Activated naive CD8-positive, alpha-beta T cell treated with anti-CD3 and anti-CD28 coated beads, Interleukin-2, amount 10 ng/mL, durations not matched to agents 7 days and 5 days (primary cell): Measurements from ENCODE around the gene DPM2. TPM values are rescaled to one million over a fixed set of nuclear protein-coding genes. Genes with fewer than 3 reads are reported as not detected.

ENCODE experiments used
- ATAC-seq: fragments of 150-1000 bp; cut with Tn5 transposase; one replicate; pipeline ENCODE4 v1.10.0; 2021; ENCODE audit warnings: low read depth, moderate library complexity
- POLR2A ChIA-PET: fragments of 350-600 bp; sonication (Branson Sonifier 250); formaldehyde crosslinking; loops from one replicate; lab custom pipeline; 2021; ENCODE audit warnings: antibody characterized with exemption; lab: Charles Lee
- DNase-seq: peaks from one replicate; pipeline ENCODE4 v3.0.0; 2021
- H3K27ac Mint-ChIP-seq: one replicate; pipeline ENCODE4 v1.8.0; 2022; ENCODE audit warnings: mild to moderate bottlenecking, mixed read lengths
- H3K27me3 Mint-ChIP-seq: one replicate; pipeline ENCODE4 v1.8.0; 2022; ENCODE audit warnings: mild to moderate bottlenecking, moderate library complexity, mixed read lengths
- H3K36me3 Mint-ChIP-seq: one replicate; pipeline ENCODE4 v1.8.0; 2021; ENCODE audit warnings: mild to moderate bottlenecking, mixed read lengths
- H3K4me1 Mint-ChIP-seq: one replicate; pipeline ENCODE4 v1.8.0; 2021; ENCODE audit warnings: mixed read lengths
- H3K4me3 Mint-ChIP-seq: one replicate; pipeline ENCODE4 v1.8.0; 2022; ENCODE audit warnings: mild to moderate bottlenecking, moderate library complexity, mixed read lengths
- H3K9me3 Mint-ChIP-seq: one replicate; pipeline ENCODE4 v1.8.0; 2021; ENCODE audit warnings: mixed read lengths
- total RNA-seq, 2 experiments: library from RNA; stranded (reverse); gene quantifications; one replicate each; pipeline ENCODE4 v1.2.3, GENCODE V29; 2021

Gene DPM2
- total RNA-seq, 2 experiments from 2014 or later: 49.2 to 54.2 TPM

DNA sequence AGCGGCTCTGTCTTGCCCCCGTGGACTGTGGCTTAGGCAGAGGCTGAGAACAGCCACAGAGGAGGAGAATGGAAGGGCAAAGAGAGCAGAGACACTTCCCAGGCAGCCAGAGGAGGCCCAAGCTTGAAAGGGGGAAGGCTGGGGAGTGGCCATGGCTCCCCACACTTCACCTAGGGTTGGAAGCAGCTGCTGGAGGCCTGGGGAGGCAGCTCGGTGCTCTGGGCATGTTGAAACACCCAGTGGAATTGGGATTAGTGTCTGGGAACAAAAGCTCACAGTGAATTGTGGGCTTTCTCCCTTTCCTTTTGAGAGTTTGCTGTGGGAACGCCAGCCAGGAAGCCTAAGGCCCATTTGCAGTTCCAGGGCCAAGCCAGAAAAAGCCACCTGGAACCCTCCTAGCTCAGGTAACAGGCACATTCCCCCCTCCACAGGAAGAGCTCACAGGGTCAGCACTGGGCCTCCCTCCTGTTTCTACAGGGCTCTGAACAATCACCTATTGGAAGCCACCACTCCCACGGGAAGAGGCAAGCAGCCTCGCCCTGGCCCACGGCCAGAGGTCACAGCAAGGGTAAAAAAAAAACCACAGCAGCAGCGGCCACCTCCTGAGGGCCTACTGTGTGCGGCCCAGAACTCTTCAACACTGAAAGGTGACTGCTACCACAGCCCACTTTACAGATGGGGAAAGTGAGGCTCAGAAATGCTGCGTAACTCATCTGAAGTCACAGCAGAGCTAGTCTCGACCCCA, 22.9 kb upstream of the DPM2 start:
- Mint-ChIP-seq H3K9me3 (no peaks in the 10 kb centered on the region), H3K27ac (peak overlapping the region; percentile 76), H3K27me3 (no peaks in the 10 kb centered on the region), H3K4me3 (peak overlapping the region; percentile 15), H3K4me1 (peaks cover 75% of the 10 kb centered on the region), H3K36me3 (peaks cover 35% of the 10 kb centered on the region)
- POLR2A ChIA-PET: interaction anchor here (0.6 to 1.0 kb wide), 3 partner anchors 10 to 46 kb away, joined by 3 read pairs; no protein-coding TSS in a partner anchor
- no peak for DNase-seq
- ATAC-seq: no peak

DNA sequence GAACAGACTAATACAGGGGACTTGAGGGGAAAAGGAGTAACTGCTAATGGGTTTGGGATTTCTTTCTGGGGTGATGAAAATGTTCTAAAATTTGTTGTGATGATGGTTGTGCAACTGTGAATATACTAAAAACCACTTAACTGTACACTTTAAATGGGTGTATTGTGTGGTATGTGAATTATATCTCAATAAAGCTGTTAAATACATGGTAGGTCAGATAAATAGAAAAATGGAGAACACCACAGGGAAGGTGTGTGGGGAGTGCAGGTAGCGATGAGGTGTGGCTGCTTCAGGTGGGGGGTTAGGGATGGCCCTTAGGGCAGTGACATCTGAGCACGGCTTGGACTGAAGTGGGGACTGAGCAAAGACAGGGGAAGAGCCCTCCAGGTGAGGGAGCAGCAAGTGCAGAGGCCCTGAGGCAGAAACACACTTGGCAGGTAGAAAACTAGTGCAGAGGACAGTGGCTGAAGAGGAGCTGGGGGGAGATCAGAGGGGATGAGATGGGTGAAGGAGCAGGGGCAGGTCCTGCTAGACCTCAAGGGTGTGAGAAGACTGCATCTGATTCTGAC, 22.3 kb upstream of the DPM2 start:
- H3K4me3 Mint-ChIP-seq: peak overlapping the region; percentile 15
- DNase-seq: no peak
- peak overlapping the region; percentile 76 for H3K27ac Mint-ChIP-seq
- H3K9me3 Mint-ChIP-seq: no peaks in the 10 kb centered on the region
- ATAC-seq: no peak
- H3K4me1 Mint-ChIP-seq: peaks cover 73% of the 10 kb centered on the region
- no peaks in the 10 kb centered on the region for H3K27me3 Mint-ChIP-seq
- H3K36me3 Mint-ChIP-seq: peaks cover 35% of the 10 kb centered on the region
- POLR2A ChIA-PET: interaction anchor here (0.8 to 1.0 kb wide), 2 partner anchors 10 to 13 kb away, joined by 3 read pairs; no protein-coding TSS in a partner anchor

DNA sequence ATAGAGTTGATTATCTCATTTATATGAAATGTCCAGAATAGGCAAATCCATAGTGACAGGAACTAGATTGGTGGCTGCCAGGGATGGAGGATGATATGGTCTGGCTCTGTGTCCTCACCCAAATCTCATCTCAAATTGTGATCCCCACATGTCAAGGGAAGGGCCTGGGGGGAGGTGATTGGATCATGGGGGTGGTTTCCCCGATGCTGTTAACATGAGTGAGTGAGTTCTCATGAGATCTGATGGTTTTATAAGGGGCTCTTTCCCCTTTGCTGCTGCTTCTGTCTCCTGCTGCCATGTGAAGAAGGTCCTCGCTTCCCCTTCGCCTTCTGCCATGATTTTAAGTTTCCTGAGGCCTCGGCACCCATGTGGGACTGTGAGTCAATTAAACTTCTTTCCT, 21.7 kb upstream of the DPM2 start:
- ATAC-seq: no peak
- DNase-seq: no peak

GRCh38 chr9:127958728-127959127, 21.1 kb upstream of the DPM2 start:
- Mint-ChIP-seq H3K4me1 (peaks cover 74% of the 10 kb centered on the region), H3K27me3 (no peaks in the 10 kb centered on the region), H3K9me3 (no peaks in the 10 kb centered on the region), H3K36me3 (peaks cover 35% of the 10 kb centered on the region), H3K4me3 (no peak overlapping the region), H3K27ac (peak overlapping the region; percentile 25)
- POLR2A ChIA-PET: interaction anchor here (0.9 to 1.3 kb wide), 3 partner anchors 9 to 13 kb away, joined by 3 to 4 read pairs (median 3); no protein-coding TSS in a partner anchor
- DNase-seq: no peak
- ATAC-seq: no peak

More for the DNA sequence above, 21.7 kb upstream of the DPM2 start:
- POLR2A ChIA-PET: no interaction called here
- Mint-ChIP-seq H3K4me1 (peaks cover 77% of the 10 kb centered on the region), H3K36me3 (peaks cover 35% of the 10 kb centered on the region), H3K27me3 (no peaks in the 10 kb centered on the region), H3K4me3 (no peak overlapping the region), H3K9me3 (no peaks in the 10 kb centered on the region), H3K27ac (peak overlapping the region; percentile 76)

- no peaks in the 10 kb centered on the region for H3K9me3 Mint-ChIP-seq
- H3K4me1 Mint-ChIP-seq: peaks cover 67% of the 10 kb centered on the region
- ATAC-seq (peak; percentile 89), DNase-seq (no peak)
- peak overlapping the region; percentile 74 for H3K4me3 Mint-ChIP-seq
- H3K36me3 Mint-ChIP-seq: peaks cover 33% of the 10 kb centered on the region
- H3K27ac Mint-ChIP-seq: peak overlapping the region; percentile 69
- POLR2A ChIA-PET: interaction anchor here (0.6 to 2.6 kb wide), 14 partner anchors 9 to 79 kb away, joined by 3 to 14 read pairs (median 4); partner anchors contain the start of genes DPM2 and EEIG1
- no peaks in the 10 kb centered on the region for H3K27me3 Mint-ChIP-seq
Observed at GRCh38 chr9:127955294-127956015, 17.8 kb upstream of the DPM2 start.

GRCh38 chr9:127954831-127955293, 17.2 kb upstream of the DPM2 start:
- no peak for ATAC-seq
- DNase-seq: no peak
- H3K4me3 Mint-ChIP-seq: no peak overlapping the region
- H3K36me3 Mint-ChIP-seq: peaks cover 32% of the 10 kb centered on the region
- H3K4me1 Mint-ChIP-seq: peaks cover 66% of the 10 kb centered on the region
- no peaks in the 10 kb centered on the region for H3K9me3 Mint-ChIP-seq
- POLR2A ChIA-PET: interaction anchor here (1.0 to 2.6 kb wide), 15 partner anchors 9 to 80 kb away, joined by 3 to 14 read pairs (median 5); partner anchors contain the start of genes DPM2 and EEIG1
- no peaks in the 10 kb centered on the region for H3K27me3 Mint-ChIP-seq
- H3K27ac Mint-ChIP-seq: peak overlapping the region; percentile 32

- no peak for DNase-seq
- Mint-ChIP-seq H3K9me3 (no peaks in the 10 kb centered on the region), H3K4me3 (peak overlapping the region; percentile 32), H3K36me3 (peaks cover 24% of the 10 kb centered on the region), H3K27me3 (no peaks in the 10 kb centered on the region), H3K27ac (peak overlapping the region; percentile 30), H3K4me1 (peaks cover 63% of the 10 kb centered on the region)
- POLR2A ChIA-PET: interaction anchor here (0.5 to 2.6 kb wide), 11 partner anchors 11 to 81 kb away, joined by 3 to 14 read pairs (median 5); partner anchors contain the start of gene EEIG1
- no peak for ATAC-seq
Observed at GRCh38 chr9:127953768-127954505, 16.3 kb upstream of the DPM2 start.

DNA sequence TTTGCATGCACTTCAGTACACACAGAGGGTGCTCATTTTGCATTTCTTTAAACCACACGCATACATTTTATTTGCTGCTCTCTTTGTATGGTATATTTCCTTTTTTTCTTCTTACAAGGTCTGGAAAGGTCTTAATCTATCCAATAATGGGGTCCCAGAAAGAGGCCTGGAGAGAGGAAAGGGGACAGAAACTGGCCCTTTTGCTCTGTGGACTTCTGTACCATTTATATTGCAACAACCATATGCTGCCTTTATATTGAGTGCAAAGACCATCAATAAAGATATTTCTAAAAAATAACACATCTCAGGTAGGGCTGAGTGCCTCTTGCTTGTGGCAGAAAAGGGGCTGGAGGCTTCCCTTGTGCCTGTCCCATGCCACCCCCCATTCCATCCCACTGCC, 15.5 kb upstream of the DPM2 start:
- no peak overlapping the region for H3K27ac Mint-ChIP-seq
- ATAC-seq (no peak), DNase-seq (no peak)
- no peaks in the 10 kb centered on the region for H3K27me3 Mint-ChIP-seq
- POLR2A ChIA-PET: interaction anchor here (1.0 kb wide), 1 partner anchor 83 kb away, joined by 3 read pairs; no protein-coding TSS in a partner anchor
- peaks cover 18% of the 10 kb centered on the region for H3K36me3 Mint-ChIP-seq
- no peak overlapping the region for H3K4me3 Mint-ChIP-seq
- H3K4me1 Mint-ChIP-seq: peaks cover 60% of the 10 kb centered on the region
- H3K9me3 Mint-ChIP-seq: no peaks in the 10 kb centered on the region

DNA sequence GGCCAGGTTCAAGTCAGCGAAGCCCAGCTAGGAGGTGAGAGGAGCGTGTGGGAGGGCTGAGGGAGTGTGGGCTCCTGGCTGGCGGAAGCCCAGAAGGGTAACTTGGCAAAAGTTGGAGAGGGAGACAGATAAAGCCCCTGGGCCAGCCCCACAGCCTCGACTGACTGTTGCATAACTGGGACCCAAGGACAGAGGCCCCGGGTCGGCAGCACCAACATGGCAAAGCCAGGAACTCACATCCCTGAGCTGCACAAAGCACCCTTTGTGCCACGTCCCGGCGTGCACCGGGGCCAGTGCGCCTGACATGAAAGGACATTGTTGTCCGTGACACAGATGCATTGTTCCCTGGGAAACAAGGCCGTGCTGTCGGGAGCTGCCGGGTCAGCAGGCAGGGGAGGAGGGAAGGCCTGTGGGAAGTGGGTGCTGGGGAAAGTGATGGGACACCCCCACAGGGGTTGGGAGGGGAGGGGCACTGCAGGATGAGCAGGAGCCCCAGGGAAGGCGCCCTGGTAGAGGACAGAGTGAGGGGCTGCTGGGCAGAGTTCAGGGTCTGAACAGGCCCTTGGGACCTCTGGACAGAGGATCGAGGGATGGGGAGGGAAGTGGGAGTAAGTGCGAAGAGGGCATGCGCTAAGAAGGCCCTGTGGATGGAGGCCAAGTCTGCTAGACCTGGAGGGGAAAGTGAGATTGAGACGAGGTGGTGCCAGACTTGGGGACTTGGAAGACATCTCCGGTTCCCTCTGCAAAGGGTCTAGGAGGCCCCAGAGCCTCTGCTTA, 13.0 kb upstream of the DPM2 start:
- Mint-ChIP-seq H3K4me1 (peaks cover 46% of the 10 kb centered on the region), H3K9me3 (no peaks in the 10 kb centered on the region), H3K27ac (peak overlapping the region; percentile 74), H3K27me3 (no peaks in the 10 kb centered on the region), H3K4me3 (peak overlapping the region; percentile 50), H3K36me3 (peaks cover 17% of the 10 kb centered on the region)
- ATAC-seq: no peak
- DNase-seq: no peak
- POLR2A ChIA-PET: interaction anchor here (1.6 kb wide), 1 partner anchor 31 kb away, joined by 5 read pairs; no protein-coding TSS in a partner anchor

GRCh38 chr9:127949827-127950512, 12.3 kb upstream of the DPM2 start:
- Mint-ChIP-seq H3K4me3 (peak overlapping the region; percentile 50), H3K36me3 (peaks cover 13% of the 10 kb centered on the region), H3K27me3 (no peaks in the 10 kb centered on the region), H3K9me3 (no peaks in the 10 kb centered on the region), H3K4me1 (peaks cover 41% of the 10 kb centered on the region), H3K27ac (peak overlapping the region; percentile 67)
- POLR2A ChIA-PET: interaction anchor here (1.0 to 1.7 kb wide), 7 partner anchors 8 to 85 kb away, joined by 3 to 7 read pairs (median 4); no protein-coding TSS in a partner anchor
- ATAC-seq (no peak), DNase-seq (no peak)
